Adipocyte (in vitro differentiated cells): ENCODE measurements around the gene OR6N1.

Experiments
- DNase-seq: peaks from one replicate; pipeline ENCODE4 v3.0.0-alpha.2; 2015; ENCODE audit warnings: low read depth
- H3K27me3 ChIP-seq: replicated peaks from 2 replicates; pipeline ENCODE4 v1.7.0; 2013; ENCODE audit warnings: mild to moderate bottlenecking, low read length, moderate library complexity; ENCODE audit not compliant: control insufficient read depth, insufficient read depth
- H3K36me3 ChIP-seq: 2 replicates; pipeline ENCODE4 v1.7.0; 2013; ENCODE audit warnings: low read length, mild to moderate bottlenecking, moderate library complexity; ENCODE audit not compliant: control insufficient read depth, insufficient read depth, severe bottlenecking
- H3K4me1 ChIP-seq: 2 replicates; pipeline ENCODE4 v1.7.0; 2013; ENCODE audit warnings: mild to moderate bottlenecking, low read length, moderate library complexity; ENCODE audit not compliant: control insufficient read depth, insufficient read depth
- H3K4me3 ChIP-seq: 2 replicates; pipeline ENCODE4 v1.7.0; 2013; ENCODE audit warnings: mild to moderate bottlenecking, low read length, moderate library complexity
- H3K9ac ChIP-seq: 2 replicates; pipeline ENCODE4 v1.7.0; 2013; ENCODE audit warnings: mild to moderate bottlenecking, low read length, moderate library complexity
- H3K9me3 ChIP-seq: 2 replicates; pipeline ENCODE4 v1.7.0; 2013; ENCODE audit warnings: mild to moderate bottlenecking, low read length, moderate library complexity; ENCODE audit not compliant: control insufficient read depth

The OR6N1 gene

GRCh38 chr1:158809256-158809655, 37.3 kb upstream of the OR6N1 start:
- Histone ChIP-seq H3K9ac (no peak overlapping the region), H3K4me3 (no peak overlapping the region), H3K4me1 (peaks cover 3% of the 10 kb centered on the region), H3K36me3 (no peaks in the 10 kb centered on the region), H3K9me3 (no peaks in the 10 kb centered on the region), H3K27me3 (peaks cover 4% of the 10 kb centered on the region)
- no peak for DNase-seq

- DNase-seq = no peak
- no peaks in the 10 kb centered on the region for H3K9me3 ChIP-seq
- H3K9ac ChIP-seq = no peak overlapping the region
- H3K36me3 ChIP-seq = no peaks in the 10 kb centered on the region
- H3K4me3 ChIP-seq = no peak overlapping the region
- H3K27me3 ChIP-seq = peaks cover 8% of the 10 kb centered on the region
- H3K4me1 ChIP-seq = peaks cover 3% of the 10 kb centered on the region
Observed at GRCh38 chr1:158806916-158807536, 35.0 kb upstream of the OR6N1 start.

- H3K4me1 ChIP-seq = peaks cover 3% of the 10 kb centered on the region
- H3K9ac ChIP-seq = no peak overlapping the region
- no peak for DNase-seq
- H3K36me3 ChIP-seq = no peaks in the 10 kb centered on the region
- H3K9me3 ChIP-seq = no peaks in the 10 kb centered on the region
- peaks cover 21% of the 10 kb centered on the region for H3K27me3 ChIP-seq
- no peak overlapping the region for H3K4me3 ChIP-seq
Observed at GRCh38 chr1:158803678-158804077, 31.7 kb upstream of the OR6N1 start.

- Histone ChIP-seq H3K4me1 (no peaks in the 10 kb centered on the region), H3K27me3 (peaks cover 25% of the 10 kb centered on the region), H3K9ac (no peak overlapping the region), H3K4me3 (no peak overlapping the region), H3K36me3 (no peaks in the 10 kb centered on the region), H3K9me3 (no peaks in the 10 kb centered on the region)
- DNase-seq = no peak
Observed at GRCh38 chr1:158801396-158801795, 29.4 kb upstream of the OR6N1 start.

GRCh38 chr1:158800526-158800925, 28.5 kb upstream of the OR6N1 start:
- Histone ChIP-seq H3K9me3 (no peaks in the 10 kb centered on the region), H3K4me3 (no peak overlapping the region), H3K36me3 (no peaks in the 10 kb centered on the region), H3K4me1 (no peaks in the 10 kb centered on the region), H3K27me3 (peaks cover 27% of the 10 kb centered on the region), H3K9ac (no peak overlapping the region)
- no peak for DNase-seq

- DNase-seq = no peak
- H3K4me1 ChIP-seq = no peaks in the 10 kb centered on the region
- H3K9ac ChIP-seq = no peak overlapping the region
- H3K9me3 ChIP-seq = no peaks in the 10 kb centered on the region
- H3K27me3 ChIP-seq = peaks cover 28% of the 10 kb centered on the region
- H3K36me3 ChIP-seq = no peaks in the 10 kb centered on the region
- no peak overlapping the region for H3K4me3 ChIP-seq
Observed at GRCh38 chr1:158799689-158800088, 27.7 kb upstream of the OR6N1 start.

- Histone ChIP-seq H3K9ac (no peak overlapping the region), H3K27me3 (peaks cover 30% of the 10 kb centered on the region), H3K36me3 (no peaks in the 10 kb centered on the region), H3K4me1 (no peaks in the 10 kb centered on the region), H3K4me3 (no peak overlapping the region), H3K9me3 (no peaks in the 10 kb centered on the region)
- DNase-seq = peak; percentile 9
Observed at GRCh38 chr1:158798531-158798930, 26.5 kb upstream of the OR6N1 start.

- Histone ChIP-seq H3K27me3 (peaks cover 20% of the 10 kb centered on the region), H3K4me1 (no peaks in the 10 kb centered on the region), H3K9ac (no peak overlapping the region), H3K36me3 (no peaks in the 10 kb centered on the region), H3K4me3 (no peak overlapping the region), H3K9me3 (no peaks in the 10 kb centered on the region)
- no peak for DNase-seq
Observed at GRCh38 chr1:158794247-158794646, 22.3 kb upstream of the OR6N1 start.

GRCh38 chr1:158793604-158794003, 21.6 kb upstream of the OR6N1 start:
- H3K9me3 ChIP-seq = no peaks in the 10 kb centered on the region
- no peak for DNase-seq
- no peaks in the 10 kb centered on the region for H3K36me3 ChIP-seq
- H3K9ac ChIP-seq = no peak overlapping the region
- H3K4me1 ChIP-seq = no peaks in the 10 kb centered on the region
- no peak overlapping the region for H3K4me3 ChIP-seq
- H3K27me3 ChIP-seq = peaks cover 20% of the 10 kb centered on the region

GRCh38 chr1:158781104-158781503, 9.1 kb upstream of the OR6N1 start, which contains the start of gene OR6N2:
Gene OR6N2 (minus strand): TSS chr1:158781204. CDS start chr1:158777635, 3,569 bp downstream.
- DNase-seq = no peak
- Histone ChIP-seq H3K4me1 (no peaks in the 10 kb centered on the region), H3K27me3 (no peaks in the 10 kb centered on the region), H3K36me3 (no peaks in the 10 kb centered on the region), H3K4me3 (no peak within 1 kb of the TSS), H3K9me3 (peaks cover 2% of the 10 kb centered on the region), H3K9ac (no peak within 1 kb of the TSS)

GRCh38 chr1:158754420-158754819, 17.6 kb downstream of the OR6N1 start, which contains the start of gene OR6K6:
Gene OR6K6 (plus strand): TSS chr1:158754720. CDS start chr1:158754888, 168 bp downstream.
- no peak within 1 kb of the TSS for H3K9ac ChIP-seq
- DNase-seq = no peak
- H3K9me3 ChIP-seq = no peaks in the 10 kb centered on the region
- no peaks in the 10 kb centered on the region for H3K36me3 ChIP-seq
- peaks cover 5% of the 10 kb centered on the region for H3K27me3 ChIP-seq
- no peaks in the 10 kb centered on the region for H3K4me1 ChIP-seq
- H3K4me3 ChIP-seq = no peak within 1 kb of the TSS

- H3K27me3 ChIP-seq = peaks cover 5% of the 10 kb centered on the region
- no peaks in the 10 kb centered on the region for H3K4me1 ChIP-seq
- no peaks in the 10 kb centered on the region for H3K36me3 ChIP-seq
- DNase-seq = no peak
- H3K9ac ChIP-seq = no peak overlapping the region
- no peak overlapping the region for H3K4me3 ChIP-seq
- H3K9me3 ChIP-seq = no peaks in the 10 kb centered on the region
Observed at GRCh38 chr1:158752155-158752712, 19.8 kb downstream of the OR6N1 start.
